ENCODE results near the gene IVD.

Gene IVD

GRCh38 chr15:40461958-40462357 is 56.4 kb downstream of the IVD start:
- no peak for DNase-seq

GRCh38 chr15:40463279-40463678 is 57.7 kb downstream of the IVD start:
- no peak for DNase-seq

GRCh38 chr15:40463886-40464545 is 58.4 kb downstream of the IVD start:
- no peak for DNase-seq

- DNase-seq: no peak
Observed at GRCh38 chr15:40464595-40465185, 59.1 kb downstream of the IVD start.

- no peak for DNase-seq
Observed at GRCh38 chr15:40465939-40466338, 60.3 kb downstream of the IVD start.

- no peak for DNase-seq
Observed at GRCh38 chr15:40466426-40467260, 61.0 kb downstream of the IVD start.

GRCh38 chr15:40467261-40467615 is 61.6 kb downstream of the IVD start:
- no peak for DNase-seq

GRCh38 chr15:40468898-40469331 is 63.3 kb downstream of the IVD start:
- no peak for DNase-seq

- no peak for DNase-seq
Observed at GRCh38 chr15:40469776-40470390, 64.3 kb downstream of the IVD start.

GRCh38 chr15:40470423-40471104 is 65.0 kb downstream of the IVD start, which contains the start of gene CHST14:
CHST14 (plus strand) TSS chr15:40470984; CDS start chr15:40471214, 230 bp downstream.
- DNase-seq: peak; percentile 28
